Fibroblast of skin of scalp (primary cell): ENCODE data around the gene ANGPTL4.
A peak's percentile ranks its signal among the peaks of the same experiment; 100 is the strongest.
"Not testable (repeated sequence)": the region's sequence is repeated elsewhere in the genome, so short reads cannot be mapped to it uniquely, and the experiment has no call there.

Experiments
- DNase-seq: peaks from one replicate; pipeline ENCODE4 v3.0.0-alpha.2; 2013

Gene ANGPTL4

DNA sequence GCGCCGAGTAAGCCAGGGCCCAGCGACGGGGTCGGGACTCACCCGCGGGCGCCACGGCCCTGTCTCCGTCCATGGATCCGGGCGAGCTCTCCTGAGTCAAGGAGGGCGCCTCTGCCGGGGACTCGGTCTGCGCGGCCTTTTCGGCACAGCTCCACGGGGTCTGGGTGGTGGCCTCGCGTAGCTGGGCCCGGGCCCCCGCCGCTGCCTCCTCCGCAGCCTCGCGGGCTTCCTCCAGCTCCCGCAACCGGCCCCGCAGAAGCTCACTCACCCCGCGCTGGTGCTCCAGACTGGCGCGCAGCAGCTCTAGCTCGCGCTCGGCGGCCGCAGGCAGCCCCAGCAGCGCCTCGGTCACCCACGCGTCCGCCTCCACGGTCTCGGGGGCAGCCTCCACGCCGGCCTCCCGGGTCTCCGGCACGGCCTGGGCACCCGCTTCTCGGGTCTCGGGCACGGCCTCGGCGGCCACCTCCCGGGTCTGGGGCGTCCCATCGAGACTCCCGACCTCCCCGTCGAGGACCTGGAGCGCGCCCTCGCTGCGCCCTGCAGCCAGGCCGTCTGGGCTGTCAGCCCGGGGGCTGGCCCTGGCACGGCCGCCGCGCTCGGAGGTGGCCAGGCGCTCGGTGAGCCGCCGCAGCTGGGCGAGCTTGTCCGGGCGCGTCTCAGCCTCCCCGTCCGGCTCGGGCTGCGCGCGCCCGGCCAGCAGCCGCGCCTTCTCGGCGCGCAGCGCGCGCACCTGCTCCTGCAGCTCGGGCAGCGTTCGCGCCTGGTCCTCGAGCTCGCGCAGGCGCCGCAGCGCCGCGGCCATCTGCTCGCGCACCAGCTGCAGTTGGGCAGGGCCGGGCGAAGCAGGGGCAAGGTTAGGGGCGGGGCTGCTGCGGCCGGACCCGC, 29.3 kb upstream of the ANGPTL4 start:
- peak; percentile 26 for DNase-seq

DNA sequence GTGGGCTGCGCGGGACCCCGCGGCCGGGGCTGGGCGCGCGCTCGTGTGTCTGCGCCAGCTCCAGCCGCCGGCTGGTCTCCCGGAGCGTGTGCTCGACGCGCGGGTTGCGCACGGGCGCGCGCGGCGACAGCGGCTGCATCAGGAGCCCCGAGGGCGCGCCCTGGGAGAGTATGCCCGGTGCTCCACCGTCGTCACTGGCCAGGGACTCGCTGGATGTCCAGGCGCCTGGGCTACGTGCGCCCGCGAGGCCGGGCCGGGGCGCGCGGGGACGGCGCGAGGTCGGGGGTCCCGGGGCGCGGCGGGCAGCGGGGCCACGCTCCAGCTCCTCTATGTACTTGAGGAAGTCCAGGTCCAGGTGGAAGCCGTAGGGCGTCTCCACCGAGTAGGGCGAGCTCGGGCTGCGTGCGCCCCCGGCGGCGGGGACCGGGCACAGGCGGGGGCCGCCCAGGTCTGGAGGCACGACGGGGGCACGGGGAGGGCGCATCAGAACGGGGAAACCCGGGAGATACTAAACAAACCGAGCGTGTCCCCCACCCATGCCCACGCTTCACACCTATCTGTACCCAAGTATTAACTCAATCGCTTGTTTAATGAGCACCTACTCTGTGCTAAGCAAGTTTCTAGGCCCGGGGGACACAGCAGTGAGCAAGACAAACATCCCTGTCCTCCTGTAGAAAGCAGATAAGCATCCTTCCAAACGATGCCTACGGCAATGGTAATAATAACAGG, 28.4 kb upstream of the ANGPTL4 start:
- DNase-seq = no peak

DNA sequence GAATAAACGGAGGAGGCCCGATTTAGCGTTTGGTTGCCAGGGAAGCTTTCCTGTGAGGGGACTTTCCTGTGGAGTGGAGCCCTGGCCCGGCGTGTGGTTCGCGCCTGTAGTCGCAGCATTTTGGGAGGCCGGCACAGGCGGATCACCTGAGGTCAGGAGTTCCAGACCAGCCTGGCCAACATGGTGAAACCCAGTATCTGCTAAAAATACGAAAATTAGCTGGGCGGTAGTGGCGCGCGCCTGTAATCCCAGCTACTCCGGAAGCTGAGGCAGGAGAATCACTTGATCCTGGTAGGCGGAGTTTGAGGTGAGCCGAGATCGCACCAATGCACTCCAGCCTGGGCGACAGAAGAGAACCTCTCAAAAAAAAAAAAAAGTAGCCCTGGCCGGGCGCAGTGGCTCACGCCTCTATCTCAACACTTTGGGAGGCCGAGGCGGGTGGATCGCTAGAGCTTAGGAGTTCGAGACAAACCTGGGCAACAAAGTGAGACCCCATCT, 27.8 kb upstream of the ANGPTL4 start:
- no peak for DNase-seq

DNA sequence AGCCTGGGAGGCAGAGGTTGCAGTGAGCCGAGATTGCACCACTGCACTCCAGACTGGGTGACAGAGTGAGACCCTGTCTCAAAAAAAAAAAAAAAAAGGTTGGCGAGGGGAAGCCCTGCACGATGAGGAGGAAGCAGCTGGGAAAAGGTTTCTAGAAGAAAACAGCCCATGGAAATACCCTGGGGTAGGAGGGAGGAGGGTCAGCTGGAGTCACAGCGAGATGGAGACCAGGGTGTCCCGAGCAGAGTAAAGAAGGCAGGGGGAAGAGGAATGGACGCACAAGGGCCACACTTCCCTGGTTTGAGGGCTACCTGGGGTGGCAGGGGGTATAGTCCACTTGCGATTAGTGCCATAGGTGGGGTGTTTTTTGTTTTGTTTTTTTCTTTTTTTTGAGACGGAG, 27.3 kb upstream of the ANGPTL4 start:
- no peak for DNase-seq

DNA sequence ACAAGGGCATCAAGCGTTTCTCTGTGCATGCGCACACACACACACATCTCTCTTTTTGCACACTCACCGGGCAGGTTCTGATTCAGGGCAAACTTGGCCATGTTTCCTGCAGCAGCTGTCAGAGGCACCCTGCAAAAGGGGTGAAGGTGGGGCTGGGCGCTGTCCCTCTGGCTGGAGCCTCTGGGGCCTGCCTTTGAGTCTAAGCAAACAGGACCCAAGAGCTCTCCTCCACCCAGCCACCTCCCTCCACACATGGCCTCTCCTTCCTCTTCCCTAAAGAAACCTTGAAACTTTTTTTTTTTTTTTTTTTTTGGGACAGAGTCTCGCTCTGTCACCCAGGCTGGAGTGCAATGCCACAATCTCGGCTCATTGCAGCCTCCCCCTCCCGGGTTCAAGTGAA, 26.2 kb upstream of the ANGPTL4 start:
- DNase-seq = no peak

DNA sequence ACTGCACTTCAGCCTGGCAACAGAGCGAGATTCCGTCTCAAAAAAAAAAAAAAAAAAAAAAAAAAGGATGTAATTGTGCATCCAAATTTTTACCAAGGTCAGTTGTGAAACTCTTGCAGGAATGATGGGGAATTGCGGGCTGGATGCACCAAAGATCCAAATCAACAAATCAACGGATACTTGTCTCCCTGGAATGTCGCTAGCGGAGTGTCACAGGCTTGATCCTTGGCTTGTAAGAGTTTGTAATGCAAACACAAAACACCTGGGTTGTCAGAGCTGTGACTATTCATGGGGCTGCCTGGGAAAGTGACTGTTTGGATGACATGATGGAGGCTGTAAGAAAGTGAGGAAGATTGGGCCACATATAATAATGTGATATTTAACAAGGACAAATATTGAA, 25.1 kb upstream of the ANGPTL4 start:
- no peak for DNase-seq

DNA sequence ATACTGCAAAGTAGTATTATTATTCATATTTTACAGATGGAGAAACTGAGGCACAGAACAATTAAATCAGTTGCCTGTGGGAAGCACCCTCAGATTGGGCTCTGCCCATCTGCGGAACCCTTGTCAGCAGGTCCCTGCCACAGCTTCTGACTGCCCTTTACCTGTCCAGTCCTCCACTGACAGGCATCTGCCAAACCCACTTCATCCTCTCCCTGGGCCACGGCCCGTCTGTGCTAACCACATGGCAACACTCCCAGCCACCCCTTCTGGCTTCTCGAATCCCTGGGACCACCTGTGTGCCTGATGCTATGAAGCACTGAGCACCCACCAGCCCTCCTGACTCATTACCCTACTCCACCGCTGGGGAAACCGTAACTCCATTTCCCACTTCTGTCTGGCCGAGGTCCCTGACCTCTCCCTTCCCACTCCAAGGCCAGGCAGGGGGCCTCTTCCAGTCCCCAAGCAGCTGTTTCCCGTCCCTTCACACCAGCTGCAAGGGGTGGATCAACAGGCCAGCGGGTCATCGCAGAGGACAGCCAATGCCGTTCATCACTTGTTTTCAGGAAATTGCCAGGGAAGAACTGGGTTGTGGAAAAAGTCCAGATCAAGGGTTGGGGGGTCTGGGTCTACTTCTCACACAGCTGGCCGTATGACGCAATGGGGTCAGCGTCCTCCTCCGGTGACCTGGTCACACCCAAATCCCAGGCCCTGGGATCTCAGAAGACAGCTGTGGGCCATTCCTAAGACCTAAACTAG, 23.4 kb upstream of the ANGPTL4 start:
- no peak for DNase-seq

DNA sequence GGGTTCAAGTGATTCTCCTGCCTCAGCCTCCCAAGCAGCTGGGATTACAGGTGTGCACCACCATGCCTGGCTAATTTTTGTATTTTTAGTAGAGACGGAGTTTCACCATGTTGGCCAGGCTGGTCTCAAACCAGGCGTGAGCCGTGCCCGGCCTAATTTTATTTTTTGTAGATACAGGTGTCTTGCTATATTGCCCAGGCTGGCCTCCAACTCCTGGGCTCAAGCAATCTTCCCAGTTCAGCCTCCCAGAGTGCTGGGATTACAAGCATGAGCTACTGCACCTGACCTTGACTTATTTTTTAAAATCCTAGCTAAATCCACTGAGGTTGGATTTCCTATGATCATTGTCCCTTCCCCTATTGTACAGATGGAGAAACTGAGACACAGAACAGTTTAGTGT, 22.5 kb upstream of the ANGPTL4 start:
- not testable (repeated sequence) for DNase-seq

DNA sequence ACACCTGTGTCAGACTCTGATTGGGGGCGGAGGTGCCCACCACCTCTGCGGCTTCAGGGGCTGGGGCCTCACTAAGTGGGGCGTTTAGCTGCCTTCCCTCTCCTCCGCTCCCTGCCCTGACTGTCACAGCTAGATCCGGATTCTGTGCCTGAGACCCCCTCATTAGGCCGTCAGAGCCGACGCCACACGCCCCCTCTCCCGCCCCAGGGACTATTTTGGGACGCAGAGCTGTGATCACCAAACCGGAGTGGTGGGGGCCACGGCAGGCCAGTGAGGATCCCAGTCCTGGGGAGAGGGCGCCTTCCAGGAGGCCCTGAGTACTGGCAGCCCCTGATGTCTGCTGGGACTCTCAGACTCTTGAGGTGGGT, 21.7 kb upstream of the ANGPTL4 start:
- no peak for DNase-seq

DNA sequence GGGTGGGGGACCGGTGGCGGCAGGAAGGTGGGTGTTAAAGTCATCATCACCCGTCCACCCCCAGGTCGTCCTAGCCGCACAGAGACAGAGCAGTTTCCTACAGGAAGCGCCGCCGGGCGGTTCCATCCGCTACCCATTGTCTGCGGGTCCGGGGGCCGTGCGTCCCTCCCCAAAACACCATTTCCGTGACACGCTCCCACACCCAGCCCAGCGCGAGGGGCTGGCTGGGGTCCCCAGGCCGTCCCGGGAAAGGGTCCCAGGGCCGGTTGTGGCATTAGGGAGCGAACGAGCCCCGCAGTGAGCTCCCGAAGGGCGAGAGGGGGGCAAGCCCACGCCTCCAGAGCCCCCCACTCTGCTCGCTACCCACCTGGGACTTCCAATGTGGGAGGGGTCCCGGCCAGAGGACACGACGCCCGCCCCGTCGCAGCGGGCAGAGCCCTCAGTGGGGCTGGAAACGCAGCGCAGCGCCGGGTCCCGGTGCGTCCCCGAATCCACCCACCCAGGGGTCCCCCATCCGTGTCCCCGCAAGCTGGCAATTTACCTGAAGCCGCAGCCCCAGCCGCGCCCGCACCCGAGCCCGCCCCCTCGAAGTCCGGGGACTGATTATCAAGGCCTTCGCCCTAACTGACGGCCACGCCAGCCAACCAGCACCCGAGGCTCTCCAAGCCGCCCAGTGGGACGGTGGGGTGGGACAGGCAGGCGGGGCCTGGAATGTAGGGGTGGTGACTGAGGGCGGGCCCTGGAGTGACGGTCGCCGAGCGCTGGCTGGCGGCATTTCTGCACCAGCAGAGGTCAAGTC, 21.1 kb upstream of the ANGPTL4 start, which contains the start of gene KANK3:
KANK3 (minus strand) TSS at position 579 of the 799 bp plus-strand sequence. CDS start 5,434 bp downstream, outside the sequence.
- DNase-seq = peak; percentile 95

DNA sequence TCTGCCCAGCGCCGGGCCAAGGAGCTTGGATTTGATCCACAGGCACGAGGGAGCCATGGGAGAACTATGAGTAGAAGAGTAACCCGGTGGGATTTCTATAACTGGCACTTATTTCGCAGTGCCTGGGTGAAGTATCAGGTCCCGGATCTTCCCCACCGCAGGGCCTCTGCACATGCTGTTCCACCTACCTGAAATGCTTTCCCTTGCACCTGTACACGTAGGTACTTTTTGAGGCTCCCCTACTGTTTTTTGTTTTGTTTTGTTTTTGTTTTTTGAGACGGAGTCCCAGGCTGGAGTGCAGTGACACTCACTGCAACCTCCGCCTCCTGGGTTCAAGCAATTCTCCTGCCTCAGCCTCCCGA, 20.5 kb upstream of the ANGPTL4 start:
- DNase-seq = no peak

DNA sequence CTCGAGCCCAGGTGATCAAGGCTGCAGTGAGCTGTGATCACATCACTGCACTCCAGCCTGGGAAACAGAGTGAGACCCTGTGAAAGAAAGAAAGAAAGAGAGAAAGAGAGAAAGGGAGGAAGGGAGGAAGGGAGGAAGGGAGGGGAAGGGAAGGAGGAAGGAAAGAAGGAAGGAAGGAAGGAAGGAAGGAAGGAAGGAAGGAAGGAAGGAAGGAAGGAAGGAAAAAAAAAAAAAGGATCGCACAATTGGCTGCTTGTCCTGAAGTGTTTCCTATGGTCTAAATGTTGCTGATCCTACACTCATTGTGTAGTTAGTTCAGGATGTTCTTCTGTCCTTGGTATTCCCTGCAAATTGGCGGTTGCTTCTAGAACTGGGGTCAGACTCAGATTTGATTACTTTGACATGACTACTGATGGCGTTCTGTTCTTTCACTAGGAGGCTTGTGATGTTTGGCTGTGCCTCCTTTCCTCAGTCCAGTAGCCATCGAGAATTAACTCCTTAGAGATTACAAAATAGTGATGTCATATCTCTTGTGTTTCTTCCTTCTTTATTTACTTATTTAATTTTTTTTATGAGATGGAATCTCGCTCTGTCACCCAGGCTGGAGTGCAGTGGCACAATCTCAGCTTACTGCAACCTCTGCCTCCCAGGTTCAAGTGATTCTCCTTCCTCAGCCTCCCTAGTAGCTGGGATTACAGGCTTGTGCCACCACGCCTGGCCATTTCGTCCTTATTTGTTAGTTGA, 14.2 kb upstream of the ANGPTL4 start:
- not testable (repeated sequence) for DNase-seq

DNA sequence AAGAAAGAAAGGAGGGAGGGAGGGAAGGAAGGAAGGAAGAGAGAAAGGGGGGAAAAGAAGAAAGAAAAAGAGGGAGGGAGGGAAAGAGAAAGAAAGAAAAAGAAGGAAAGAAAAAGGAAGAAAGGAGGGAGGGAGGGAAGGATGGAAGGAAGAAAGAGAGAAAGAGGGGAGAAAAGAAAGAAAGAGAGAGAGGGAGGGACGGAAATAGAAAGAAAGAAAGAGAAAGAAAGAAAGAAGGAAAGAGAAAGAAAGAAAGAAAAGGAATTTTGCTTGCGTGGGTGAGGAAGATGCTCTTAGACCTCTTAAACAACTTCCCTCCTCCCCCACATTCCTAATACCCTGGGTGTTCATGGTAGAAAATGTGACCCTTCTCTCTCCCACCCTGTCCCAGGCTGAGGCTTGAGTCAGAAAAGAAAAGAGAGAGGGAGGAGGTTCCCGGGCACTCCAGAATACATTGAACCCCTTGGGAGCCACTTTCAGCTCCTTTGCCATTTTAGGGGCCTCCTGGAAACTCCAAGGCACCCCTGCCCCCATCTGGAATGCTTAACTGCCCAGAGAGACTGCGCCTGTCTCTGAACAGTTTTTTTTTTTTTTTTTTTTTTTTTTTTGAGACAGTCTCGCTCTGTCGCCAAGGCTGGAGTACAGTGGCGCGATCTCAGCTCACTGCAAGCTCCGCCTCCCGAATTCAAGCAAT, 11.7 kb upstream of the ANGPTL4 start:
- peak; percentile 79 for DNase-seq

DNA sequence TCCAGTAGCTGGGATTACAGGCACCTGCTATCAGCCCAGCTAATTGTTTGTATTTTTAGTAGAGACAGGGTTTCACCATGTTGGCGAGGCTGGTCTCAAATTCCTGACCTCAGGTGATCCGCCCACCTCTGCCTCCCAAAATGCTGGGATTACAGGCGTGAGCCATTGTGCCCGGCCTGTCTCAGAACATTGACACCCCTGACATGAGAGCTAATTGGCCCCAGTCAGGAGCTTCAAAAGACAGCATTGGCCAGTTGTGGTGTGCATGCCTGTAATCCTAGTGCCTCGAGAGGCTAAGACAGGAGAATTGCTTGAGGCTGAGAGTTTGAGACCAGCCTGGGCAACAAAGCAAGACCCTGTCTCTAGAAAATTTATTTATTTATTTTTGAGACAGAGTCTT, 11.1 kb upstream of the ANGPTL4 start:
- DNase-seq = not testable (repeated sequence)

DNA sequence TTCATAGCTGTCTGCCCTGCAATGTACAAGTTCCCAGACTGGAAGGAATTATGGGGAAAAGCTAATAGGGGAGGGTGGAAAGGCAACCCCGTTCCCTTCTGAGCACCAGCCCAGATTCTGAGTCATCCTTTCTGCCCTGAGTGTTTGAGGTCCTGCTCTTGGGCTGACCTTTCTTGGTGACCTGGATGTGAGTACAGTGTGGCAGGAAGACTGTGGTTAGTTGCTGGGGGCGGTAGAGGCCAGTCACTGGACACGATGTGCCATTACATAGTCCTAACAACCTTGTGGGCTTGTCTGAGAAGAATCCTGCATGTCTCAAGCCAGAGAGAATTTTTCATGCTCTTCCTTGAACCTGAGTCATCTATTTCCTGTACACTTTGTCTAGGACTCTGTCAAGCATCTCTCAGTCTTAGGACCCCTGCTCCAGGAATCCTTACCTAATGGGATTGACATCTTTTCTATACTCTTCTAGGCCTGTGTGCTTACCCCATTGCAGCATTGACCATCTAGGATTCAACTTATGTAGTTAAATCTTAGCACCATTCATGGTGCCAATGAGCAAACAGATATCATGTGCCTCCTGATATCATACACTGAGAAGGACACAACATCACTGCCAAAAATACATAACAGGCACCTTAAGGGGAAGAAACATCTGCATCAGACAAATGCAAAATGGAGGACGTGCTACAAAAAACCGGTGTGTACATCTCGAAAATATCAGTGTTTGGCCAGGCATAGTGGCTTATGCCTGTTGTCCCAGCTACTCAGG, 8.1 kb upstream of the ANGPTL4 start:
- DNase-seq = peak; percentile 81

DNA sequence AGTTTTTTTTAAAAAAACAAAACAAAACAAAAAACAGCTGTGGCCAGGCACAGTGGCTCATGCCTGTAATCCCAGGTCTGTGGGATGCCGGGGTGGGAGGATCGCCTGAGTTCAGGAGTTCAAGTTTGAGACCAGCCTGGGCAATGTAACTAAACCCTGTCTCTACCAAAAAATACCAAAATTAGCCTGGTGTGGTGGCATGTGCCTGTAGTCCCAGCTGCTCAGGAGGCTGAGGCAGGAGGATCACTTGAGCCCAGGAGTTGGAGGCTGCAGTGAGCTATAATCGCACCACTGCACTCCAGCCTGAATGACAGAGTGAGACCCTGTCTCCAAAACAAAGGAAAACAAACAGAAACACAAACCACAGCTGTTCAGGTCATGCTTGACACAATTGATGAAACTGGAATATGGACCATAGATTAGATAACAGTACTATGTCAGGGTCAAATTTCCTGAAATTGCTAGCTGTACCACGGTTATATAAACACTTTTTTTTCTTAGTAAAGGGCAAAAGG, 6.9 kb upstream of the ANGPTL4 start:
- no peak for DNase-seq

DNA sequence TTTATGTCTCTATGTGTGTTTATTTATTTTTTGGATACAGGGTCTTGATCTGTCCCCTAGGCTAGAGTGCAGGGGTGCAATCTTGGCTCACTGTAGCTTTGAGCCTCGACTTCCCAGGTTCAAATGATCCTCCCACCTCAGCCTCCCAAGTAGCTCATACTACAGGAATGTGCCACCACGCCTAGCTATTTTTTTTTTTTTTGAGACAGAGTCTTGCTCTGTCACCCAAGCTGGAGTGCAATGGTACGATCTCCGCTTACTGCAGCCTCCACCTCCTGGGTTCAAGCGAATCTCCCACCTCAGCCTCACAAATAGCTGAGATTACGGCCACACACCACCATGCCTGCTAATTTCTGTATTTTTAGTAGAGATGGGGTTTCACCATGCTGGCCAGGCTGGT, 5.0 kb upstream of the ANGPTL4 start:
- DNase-seq = no peak

DNA sequence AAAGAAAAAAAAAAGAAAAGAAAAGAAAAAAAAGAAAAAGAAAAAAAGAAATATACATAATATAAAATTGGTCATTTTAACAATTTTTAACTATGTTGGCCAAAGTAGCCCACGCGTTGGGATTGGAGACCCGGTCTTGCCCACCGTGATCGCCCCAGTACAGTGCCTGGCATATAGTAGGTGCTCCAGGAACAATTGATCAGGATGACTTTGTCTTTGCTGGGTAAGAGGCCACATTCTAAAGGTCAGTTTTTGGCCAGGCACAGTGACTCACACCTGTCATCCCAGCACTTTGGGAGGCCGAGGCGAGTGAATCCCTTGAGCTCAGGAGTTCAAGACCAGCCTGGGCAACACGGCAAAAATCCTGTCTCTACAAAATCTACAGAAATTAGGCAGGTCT, 3.8 kb upstream of the ANGPTL4 start:
- no peak for DNase-seq

DNA sequence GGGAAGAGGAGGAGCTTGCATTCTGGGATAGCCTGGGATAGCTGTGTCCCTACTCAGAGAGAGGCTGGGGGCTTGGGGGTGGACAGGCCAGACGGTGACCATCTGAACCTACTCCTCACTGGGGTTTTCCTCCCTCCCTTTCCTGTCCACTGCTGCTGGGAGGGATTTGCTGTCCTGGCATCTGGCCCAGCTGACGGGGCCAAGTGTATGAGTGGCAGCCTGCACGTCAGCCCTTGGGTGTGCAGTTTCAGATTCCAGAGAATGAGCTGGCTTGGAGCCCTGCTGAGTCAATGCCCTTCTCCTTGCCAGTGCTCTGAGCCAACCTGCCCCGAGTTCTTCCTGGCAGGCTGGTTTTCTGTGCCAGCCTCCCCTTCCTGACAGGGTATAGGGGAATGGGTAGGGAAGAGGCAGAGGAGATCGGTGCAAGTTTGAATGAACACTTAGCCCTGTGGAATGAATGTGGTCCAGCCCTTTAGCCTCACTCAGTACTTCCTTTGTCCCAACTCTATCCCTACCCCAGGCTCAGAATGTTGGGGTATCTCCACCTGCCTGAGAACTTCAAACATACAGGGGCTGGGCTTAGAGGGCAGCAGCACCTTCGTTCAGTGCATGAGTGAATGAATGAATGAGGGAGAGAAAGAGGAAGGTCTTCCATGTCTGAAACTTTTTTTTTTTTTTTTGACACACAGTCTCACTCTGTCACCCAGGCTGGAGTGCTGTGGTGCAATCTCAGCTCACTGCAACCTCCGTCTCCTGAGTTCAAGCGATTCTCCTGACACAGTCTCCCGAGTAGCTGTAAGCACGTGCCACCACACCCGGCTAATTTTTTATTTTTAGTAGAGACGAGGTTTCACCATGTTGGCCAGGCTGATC, 1.8 kb upstream of the ANGPTL4 start:
- peak; percentile 98 for DNase-seq
